Keratinocyte (primary cell): ENCODE results near the gene GCK. TPM values are rescaled to one million over a fixed set of nuclear protein-coding genes. Genes with fewer than 3 reads are reported as not detected.

ENCODE experiments used
- DNase-seq: peaks from one replicate; pipeline ENCODE4 v3.0.0-alpha.2; 2011; ENCODE audit warnings: low read depth, missing footprints, low spot score
- FAIRE-seq: peaks from 2 replicates; lab custom pipeline; 2011; peaks lifted over from hg19 to GRCh38; lab: Jason Lieb, UNC
- H2AFZ ChIP-seq: 2 replicates; pipeline ENCODE4 v1.6.0; 2012; ENCODE audit warnings: low read length, control low read depth, inconsistent platforms; ENCODE audit not compliant: control insufficient read depth
- H3K27ac ChIP-seq: 2 replicates; pipeline ENCODE4 v1.5.1; 2011; ENCODE audit warnings: low read length; ENCODE audit not compliant: control insufficient read depth, insufficient read depth
- H3K27me3 ChIP-seq: 3 replicates; pipeline ENCODE4 v1.6.0; 2011; ENCODE audit warnings: low read length; ENCODE audit not compliant: control insufficient read depth, insufficient read depth; ENCODE audit errors: extremely low read depth
- H3K36me3 ChIP-seq, 2 experiments: 2 replicates in 1 of 2; 3 replicates in 1 of 2; pipeline ENCODE4 v1.5.1; 2011; ENCODE audit warnings: low read length in 2 of 2, mild to moderate bottlenecking in 1 of 2; ENCODE audit not compliant: control insufficient read depth in 2 of 2, insufficient read depth in 2 of 2; ENCODE audit errors: extremely low read depth in 1 of 2
- H3K4me1 ChIP-seq: 3 replicates; pipeline ENCODE4 v1.5.1; 2011; ENCODE audit warnings: low read length; ENCODE audit not compliant: control insufficient read depth, insufficient read depth; ENCODE audit errors: extremely low read depth
- H3K4me2 ChIP-seq: 3 replicates; pipeline ENCODE4 v1.6.0; 2011; ENCODE audit warnings: low read depth, low read length; ENCODE audit not compliant: control insufficient read depth, insufficient read depth; ENCODE audit errors: extremely low read depth
- H3K4me3 ChIP-seq, 3 experiments: fragments of 200-600 bp in 1 of 3; sonication (generic) in 1 of 3; 2 replicates in 2 of 3; 3 replicates in 1 of 3; pipeline ENCODE4 v1.5.1; 2011 to 2016; ENCODE audit warnings: low read length in 3 of 3, mild to moderate bottlenecking in 3 of 3, control low read depth in 2 of 3, inconsistent platforms in 1 of 3, low read depth in 1 of 3, mixed read lengths in 1 of 3, mixed run types in 1 of 3, moderate library complexity in 1 of 3; ENCODE audit not compliant: control insufficient read depth in 2 of 3, insufficient read depth in 2 of 3; ENCODE audit errors: extremely low read depth in 1 of 3
- H3K79me2 ChIP-seq: 2 replicates; pipeline ENCODE4 v1.6.0; 2012; ENCODE audit warnings: low read length; ENCODE audit not compliant: control insufficient read depth, insufficient read depth
- H3K9ac ChIP-seq: 3 replicates; pipeline ENCODE4 v1.6.0; 2011; ENCODE audit warnings: low read length; ENCODE audit not compliant: control insufficient read depth, insufficient read depth; ENCODE audit errors: extremely low read depth
- H3K9me1 ChIP-seq: 3 replicates; pipeline ENCODE4 v1.6.0; 2011; ENCODE audit warnings: low read length; ENCODE audit not compliant: control insufficient read depth, insufficient read depth; ENCODE audit errors: extremely low read depth
- H3K9me3 ChIP-seq: 2 replicates; pipeline ENCODE4 v1.5.1; 2012; ENCODE audit warnings: low read depth, low read length; ENCODE audit not compliant: control insufficient read depth
- H4K20me1 ChIP-seq: 3 replicates; pipeline ENCODE4 v1.6.0; 2011; ENCODE audit warnings: low read length; ENCODE audit not compliant: control insufficient read depth, insufficient read depth; ENCODE audit errors: extremely low read depth
- CTCF ChIP-seq, 3 experiments: IDR thresholded peaks in 1 of 3; conservative IDR thresholded peaks in 1 of 3; optimal IDR thresholded peaks in 1 of 3; 2 replicates in 2 of 3; 3 replicates in 1 of 3; pipeline versions ENCODE3 to v1.5.1; 2011; ENCODE audit warnings: low read length in 3 of 3, mild to moderate bottlenecking in 3 of 3, moderate library complexity in 2 of 3, control low read depth in 1 of 3, inconsistent platforms in 1 of 3; ENCODE audit not compliant: insufficient read depth in 2 of 3; ENCODE audit errors: extremely low read depth in 1 of 3
- EZH2 ChIP-seq: IDR thresholded peaks from one replicate; pipeline ENCODE4 v1.6.1; 2012; ENCODE audit warnings: inconsistent platforms, mild to moderate bottlenecking, low read length, moderate library complexity
- dilution Hi-C: fragments of 300-500 bp; cut with MboI; formaldehyde crosslinking; loops from one replicate; pipeline ENCODE4 v1.7.0; 2020; ENCODE audit warnings: low sequenced_read_pairs; ENCODE audit not compliant: extremely low pct_ligation_motif_present
- polyA plus RNA-seq, 5 experiments: library from polyadenylated mRNA; depleted of rRNA in 3 of 5; stranded (reverse) in 3 of 5; stranded (forward) in 1 of 5; unstranded in 1 of 5; fragments of >200 nt; gene quantifications; 1 replicate in 1 of 5; 2 replicates in 3 of 5; 3 replicates in 1 of 5; pipeline versions ENCODE4 v1.2.1 to v1.2.3, GENCODE V29; 2011 to 2012; ENCODE audit warnings: missing spikeins in 2 of 5, low read depth in 1 of 5, low replicate concordance in 1 of 5

GCK gene
- polyA plus RNA-seq, 1 donor (not counting 4 experiments of a cell fraction or from before 2014, with no cell fraction given): not detected

- H3K27me3 ChIP-seq: no peaks in the 10 kb centered on the region
- no peaks in the 10 kb centered on the region for H4K20me1 ChIP-seq
- DNase-seq (no peak), FAIRE-seq (no peak)
- no peaks in the 10 kb centered on the region for H3K36me3 ChIP-seq
- H3K4me1 ChIP-seq: no peaks in the 10 kb centered on the region
- H3K79me2 ChIP-seq: no peaks in the 10 kb centered on the region
- dilution Hi-C loops: no loop called here
- TF ChIP-seq CTCF (optimal IDR thresholded peaks at IDR 0.05 in 1 of 3, IDR thresholded peaks at IDR 0.05 in 1 of 3, conservative IDR thresholded peaks at IDR 0.05 in 1 of 3; ENCODE audit: extremely low read depth in 1 of 3, insufficient read depth in 2 of 3, low read length in 3 of 3) (no peak), EZH2 (no peak)
- no peak overlapping the region for H3K9ac ChIP-seq
- H3K4me3 ChIP-seq: no peak overlapping the region
- H3K4me2 ChIP-seq: no peak overlapping the region
- H3K27ac ChIP-seq: no peak overlapping the region
- H2AFZ ChIP-seq: no peak overlapping the region
- H3K9me1 ChIP-seq: no peaks in the 10 kb centered on the region
- no peaks in the 10 kb centered on the region for H3K9me3 ChIP-seq
Measured at GRCh38 chr7:44232901-44233715, 43.9 kb upstream of the GCK start.

- no peaks in the 10 kb centered on the region for H3K9me1 ChIP-seq
- no peaks in the 10 kb centered on the region for H3K9me3 ChIP-seq
- dilution Hi-C loops: no loop called here
- FAIRE-seq (no peak), DNase-seq (no peak)
- H3K79me2 ChIP-seq: no peaks in the 10 kb centered on the region
- no peaks in the 10 kb centered on the region for H4K20me1 ChIP-seq
- no peak overlapping the region for H3K9ac ChIP-seq
- H3K27ac ChIP-seq: no peak overlapping the region
- TF ChIP-seq EZH2: no peak
- TF ChIP-seq CTCF (optimal IDR thresholded peaks at IDR 0.05 in 1 of 3, IDR thresholded peaks at IDR 0.05 in 1 of 3, conservative IDR thresholded peaks at IDR 0.05 in 1 of 3; ENCODE audit: extremely low read depth in 1 of 3, insufficient read depth in 2 of 3, low read length in 3 of 3): no peak
- no peak overlapping the region for H2AFZ ChIP-seq
- no peaks in the 10 kb centered on the region for H3K27me3 ChIP-seq
- H3K4me2 ChIP-seq: no peak overlapping the region
- H3K4me1 ChIP-seq: no peaks in the 10 kb centered on the region
- no peaks in the 10 kb centered on the region for H3K36me3 ChIP-seq
- no peak overlapping the region for H3K4me3 ChIP-seq
Measured at GRCh38 chr7:44232396-44232795, 43.2 kb upstream of the GCK start.
